GM12864 (cell line): Measurements from ENCODE around the gene GNA12.

Experiments used
- DNase-seq: peaks from one replicate; pipeline ENCODE4 v3.0.0-alpha.2; 2011; ENCODE audit warnings: low read depth
- H3K4me3 ChIP-seq: 2 replicates; pipeline ENCODE4 v1.5.1; 2011; ENCODE audit warnings: mild to moderate bottlenecking, low read depth, low read length, control low read depth
- TF ChIP-seq, protein P1 (sequence below): IDR thresholded peaks from 2 replicates; pipeline ENCODE4 v1.5.1; 2011; ENCODE audit warnings: low read depth, mild to moderate bottlenecking, moderate library complexity, low read length, control low read depth, inconsistent platforms; ENCODE audit errors: missing control alignments

Gene GNA12

DNA sequence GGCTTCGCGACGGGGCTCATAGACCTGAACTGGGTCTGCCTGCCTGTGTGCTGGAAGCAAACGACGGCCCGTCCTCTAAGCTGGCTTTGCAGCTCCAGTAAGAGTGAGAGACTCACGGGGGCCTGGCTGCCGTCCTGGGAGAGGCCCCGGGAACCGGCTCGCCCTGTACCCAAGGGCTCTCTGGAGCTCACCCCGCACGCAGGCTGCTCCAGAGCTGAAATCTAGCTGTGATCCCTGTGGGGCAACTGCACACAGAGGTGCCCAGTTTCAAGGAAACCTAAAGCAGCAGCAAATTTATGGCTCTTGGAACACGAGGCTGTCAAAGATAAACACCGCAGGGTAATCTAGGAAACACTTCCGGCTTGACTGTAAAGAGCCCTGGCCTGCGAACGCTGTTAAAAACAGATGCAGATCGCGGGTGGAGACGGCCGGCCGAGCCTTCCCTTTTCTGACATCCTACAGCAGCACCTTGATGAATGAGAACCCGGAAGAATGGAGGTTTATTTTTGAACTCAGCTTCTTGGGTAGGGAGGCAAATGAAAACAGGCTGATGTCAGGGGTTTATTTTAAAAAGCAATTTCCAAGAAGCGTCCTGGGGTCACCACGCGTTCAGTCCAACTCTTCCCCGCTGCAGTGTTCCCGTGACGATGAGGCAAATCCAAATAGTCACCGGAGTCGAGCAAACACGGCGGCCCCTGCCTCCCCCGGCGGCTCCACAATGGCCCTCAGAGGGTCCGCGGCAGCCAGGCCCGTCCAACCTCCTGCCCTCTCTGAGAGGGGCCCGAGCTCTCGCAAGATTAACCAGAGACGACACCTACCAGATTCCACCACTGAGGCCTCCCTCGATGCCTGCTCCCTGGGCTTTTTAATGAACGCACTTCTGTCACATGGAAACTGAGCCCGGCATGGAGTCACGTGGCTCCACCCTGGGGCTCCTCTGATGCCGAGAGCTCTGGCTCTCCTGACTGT, 126.5 kb downstream of the GNA12 start:
- DNase-seq, result no peak
- TF ChIP-seq, protein P1, sequence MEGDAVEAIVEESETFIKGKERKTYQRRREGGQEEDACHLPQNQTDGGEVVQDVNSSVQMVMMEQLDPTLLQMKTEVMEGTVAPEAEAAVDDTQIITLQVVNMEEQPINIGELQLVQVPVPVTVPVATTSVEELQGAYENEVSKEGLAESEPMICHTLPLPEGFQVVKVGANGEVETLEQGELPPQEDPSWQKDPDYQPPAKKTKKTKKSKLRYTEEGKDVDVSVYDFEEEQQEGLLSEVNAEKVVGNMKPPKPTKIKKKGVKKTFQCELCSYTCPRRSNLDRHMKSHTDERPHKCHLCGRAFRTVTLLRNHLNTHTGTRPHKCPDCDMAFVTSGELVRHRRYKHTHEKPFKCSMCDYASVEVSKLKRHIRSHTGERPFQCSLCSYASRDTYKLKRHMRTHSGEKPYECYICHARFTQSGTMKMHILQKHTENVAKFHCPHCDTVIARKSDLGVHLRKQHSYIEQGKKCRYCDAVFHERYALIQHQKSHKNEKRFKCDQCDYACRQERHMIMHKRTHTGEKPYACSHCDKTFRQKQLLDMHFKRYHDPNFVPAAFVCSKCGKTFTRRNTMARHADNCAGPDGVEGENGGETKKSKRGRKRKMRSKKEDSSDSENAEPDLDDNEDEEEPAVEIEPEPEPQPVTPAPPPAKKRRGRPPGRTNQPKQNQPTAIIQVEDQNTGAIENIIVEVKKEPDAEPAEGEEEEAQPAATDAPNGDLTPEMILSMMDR, result no peak
- H3K4me3 ChIP-seq, result no peak overlapping the region

DNA sequence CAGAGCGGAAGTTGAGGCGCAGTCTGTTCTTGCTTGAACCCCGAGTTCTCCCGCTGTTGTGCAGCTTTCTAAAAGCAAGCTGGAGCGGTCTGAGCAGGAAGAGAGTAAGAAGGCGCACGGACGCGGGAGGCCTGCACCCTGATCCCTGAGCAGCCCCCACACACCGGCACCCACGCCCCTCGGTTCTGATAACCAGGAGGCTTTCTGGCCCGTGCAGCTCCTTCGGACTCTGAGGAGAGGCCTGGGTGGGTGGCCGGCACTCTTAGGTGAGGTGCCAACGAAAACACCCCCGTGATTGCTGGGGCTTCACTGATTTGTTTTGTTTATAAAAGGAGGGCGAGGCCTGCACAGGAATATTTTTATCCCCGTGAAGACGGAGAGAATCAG, 127.2 kb downstream of the GNA12 start:
- TF ChIP-seq, protein P1, result no peak
- H3K4me3 ChIP-seq, result no peak overlapping the region
- DNase-seq, result no peak

DNA sequence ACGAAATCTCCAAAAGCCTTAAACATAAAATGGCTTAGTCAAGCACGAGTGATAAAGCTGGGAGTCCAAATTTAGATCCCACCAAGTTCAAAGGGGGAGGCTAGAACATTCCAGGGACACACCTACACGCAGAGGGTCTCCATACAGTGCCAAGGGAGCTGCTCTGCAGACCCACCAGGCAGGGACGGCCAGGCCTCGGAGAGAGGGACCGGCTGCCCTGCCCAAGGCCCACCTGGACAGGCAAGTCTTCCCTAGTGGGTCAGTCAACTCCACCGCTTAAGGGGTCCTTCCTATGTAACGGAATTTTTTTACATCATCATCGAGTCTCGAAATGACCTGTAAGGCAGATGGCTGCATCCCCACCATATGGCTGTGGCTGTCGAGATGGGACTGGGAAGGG, 127.6 kb downstream of the GNA12 start:
- no peak overlapping the region for H3K4me3 ChIP-seq
- no peak for DNase-seq
- TF ChIP-seq, protein P1, result no peak

DNA sequence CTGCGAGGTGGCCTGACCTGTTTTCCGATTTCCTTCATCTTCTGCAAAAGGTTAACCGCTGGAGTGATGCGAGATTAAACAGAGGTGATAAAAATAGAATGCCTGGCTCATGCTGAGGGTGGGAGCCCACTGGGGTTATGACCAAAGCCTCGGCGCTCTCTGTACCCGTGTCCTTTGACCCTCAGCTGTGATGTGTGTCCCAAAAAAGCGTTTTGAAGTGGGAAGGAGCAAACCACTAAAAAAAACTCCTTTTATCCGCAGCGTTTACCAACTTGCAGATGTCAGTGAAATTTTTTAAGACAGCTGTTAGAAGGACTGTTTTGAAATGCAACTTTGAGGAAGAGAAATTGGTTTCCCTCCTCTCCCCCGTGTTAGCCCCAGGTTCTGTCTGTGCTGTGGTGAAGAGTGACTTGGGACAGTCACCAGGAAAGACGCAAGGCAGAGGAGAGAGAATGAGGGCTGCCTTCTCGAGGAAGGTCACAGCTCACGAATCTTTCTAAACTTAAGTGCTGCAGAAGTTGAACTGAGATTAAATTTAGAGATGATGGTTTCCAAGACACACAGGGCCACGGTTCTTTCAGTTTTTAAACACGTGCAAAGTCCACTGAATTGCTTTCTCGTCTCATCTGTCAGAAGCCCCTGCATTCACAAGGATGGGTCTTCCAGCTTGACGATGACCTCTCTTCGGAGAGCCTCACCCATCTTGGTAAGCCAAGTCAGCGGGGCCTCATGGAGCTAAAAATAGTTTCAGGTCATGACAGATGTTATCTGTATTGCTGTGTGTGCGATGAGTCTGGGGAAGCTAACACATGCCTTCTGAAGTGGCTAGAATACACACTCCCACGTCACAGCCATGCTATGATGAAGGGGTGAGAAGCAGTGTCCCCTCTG, 128.5 kb downstream of the GNA12 start:
- TF ChIP-seq, protein P1, result no peak
- H3K4me3 ChIP-seq, result no peak overlapping the region
- no peak for DNase-seq

DNA sequence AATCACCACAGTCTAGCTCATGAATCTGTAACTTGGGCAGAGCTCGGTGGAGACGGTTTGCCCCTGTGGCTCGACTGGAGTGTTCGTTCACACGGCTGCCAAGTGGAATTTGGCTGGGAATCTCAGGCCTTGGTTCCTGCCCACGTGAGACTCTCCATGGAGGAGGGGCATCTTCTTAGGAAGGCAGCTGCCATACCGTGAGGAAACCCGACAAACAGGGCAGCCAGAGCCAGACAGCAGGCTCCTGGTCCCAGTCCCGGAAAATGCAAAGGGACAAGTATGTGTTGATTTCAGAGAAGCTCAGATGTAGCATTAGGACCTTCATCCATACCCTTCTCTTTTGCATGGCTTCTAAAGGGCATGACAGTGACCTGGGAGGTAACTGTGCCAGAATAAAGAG, 129.5 kb downstream of the GNA12 start:
- TF ChIP-seq, protein P1, result no peak
- DNase-seq, result no peak
- H3K4me3 ChIP-seq, result no peak overlapping the region

DNA sequence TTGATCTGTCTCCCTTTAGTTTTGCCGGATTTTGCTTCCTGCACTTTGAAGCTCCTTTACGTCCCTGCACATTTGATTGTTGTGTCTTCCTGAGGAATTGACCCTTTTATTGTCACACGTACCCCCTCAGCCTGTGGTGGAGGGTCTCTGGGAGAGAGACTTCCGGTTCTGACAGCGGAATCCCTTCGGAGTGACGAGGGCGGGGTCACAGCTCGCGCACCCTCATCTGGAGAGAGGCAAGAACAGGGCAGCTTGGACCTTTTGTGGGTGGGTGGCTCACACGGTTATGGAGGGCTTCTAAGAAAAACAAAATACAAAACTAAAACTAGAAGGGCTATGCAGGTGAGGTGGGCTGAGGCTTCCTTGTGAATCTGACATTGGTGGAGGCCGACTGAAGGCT, 130.1 kb downstream of the GNA12 start:
- DNase-seq, result no peak
- TF ChIP-seq, protein P1, result no peak
- no peak overlapping the region for H3K4me3 ChIP-seq
